ENCODE measurements around the gene MRPL33.
A peak's percentile ranks its signal among the peaks of the same experiment; 100 is the strongest.

Gene MRPL33

DNA sequence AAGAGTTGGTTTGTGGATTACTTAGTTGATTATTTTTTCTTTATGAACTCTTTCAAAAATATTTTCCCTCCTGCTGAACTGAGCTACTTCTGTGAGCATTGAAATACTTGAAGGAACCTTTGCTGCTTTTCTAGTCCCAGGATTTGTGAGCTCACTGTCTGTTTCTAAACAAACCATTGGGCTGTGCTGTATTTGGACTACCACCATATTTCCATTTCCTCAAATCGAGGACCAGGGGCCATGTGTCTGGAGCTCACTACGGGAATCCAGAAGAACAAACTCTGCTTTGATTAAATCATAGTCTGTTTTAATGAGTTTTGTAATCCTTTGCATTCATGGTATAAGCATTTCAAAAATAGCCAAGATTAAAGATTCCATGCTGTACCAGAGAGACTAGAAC, 1.3 kb downstream of the MRPL33 start:
- peaks cover 32% of the 10 kb centered on the region for H3K4me1 ChIP-seq
- H3K9ac ChIP-seq, result no peak overlapping the region
- peaks cover 14% of the 10 kb centered on the region; the same call in 1 of the 2 replicates for H4K20me1 ChIP-seq
- TF ChIP-seq Cebpa-rat (IDR thresholded peaks at IDR 0.05), result no peak
- peak overlapping the region; percentile 80 for H3K4me2 ChIP-seq
- H3K4me3 ChIP-seq, result peak overlapping the region; percentile 78
- H3K36me3 ChIP-seq, result peaks cover 32% of the 10 kb centered on the region
- no peak overlapping the region for H3K27ac ChIP-seq
- H3K27me3 ChIP-seq, result no peaks in the 10 kb centered on the region
- no peaks in the 10 kb centered on the region for H3K9me3 ChIP-seq

DNA sequence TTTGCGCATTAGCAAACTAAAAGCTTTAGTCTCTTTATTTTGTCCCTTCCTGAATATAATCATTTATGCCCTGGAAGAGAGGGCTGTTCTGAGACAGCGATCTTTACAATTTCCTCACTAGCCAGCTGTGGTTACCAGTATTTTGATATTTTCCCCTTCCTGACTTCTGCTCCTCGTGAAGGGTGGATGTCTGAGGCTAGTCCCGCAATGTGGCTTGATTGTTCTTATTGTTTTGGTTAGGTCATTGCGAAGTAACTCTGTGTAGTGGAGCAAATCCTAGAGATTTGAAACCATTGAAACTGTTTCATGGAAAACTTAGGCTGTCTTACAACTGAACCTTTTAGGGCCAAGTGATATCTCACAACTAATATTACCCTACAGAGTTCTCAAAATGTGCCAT, 2.4 kb downstream of the MRPL33 start:
- no peak overlapping the region for H3K4me3 ChIP-seq
- no peak overlapping the region for H3K27ac ChIP-seq
- H3K9ac ChIP-seq, result no peak overlapping the region; the same call in 1 of the 2 replicates
- TF ChIP-seq Cebpa-rat (IDR thresholded peaks at IDR 0.05), result no peak
- peaks cover 39% of the 10 kb centered on the region for H3K36me3 ChIP-seq
- H3K4me1 ChIP-seq, result peaks cover 32% of the 10 kb centered on the region
- peaks cover 23% of the 10 kb centered on the region; the same call in 1 of the 2 replicates for H4K20me1 ChIP-seq
- H3K27me3 ChIP-seq, result no peaks in the 10 kb centered on the region
- no peaks in the 10 kb centered on the region for H3K9me3 ChIP-seq
- H3K4me2 ChIP-seq, result peak overlapping the region; percentile 80

DNA sequence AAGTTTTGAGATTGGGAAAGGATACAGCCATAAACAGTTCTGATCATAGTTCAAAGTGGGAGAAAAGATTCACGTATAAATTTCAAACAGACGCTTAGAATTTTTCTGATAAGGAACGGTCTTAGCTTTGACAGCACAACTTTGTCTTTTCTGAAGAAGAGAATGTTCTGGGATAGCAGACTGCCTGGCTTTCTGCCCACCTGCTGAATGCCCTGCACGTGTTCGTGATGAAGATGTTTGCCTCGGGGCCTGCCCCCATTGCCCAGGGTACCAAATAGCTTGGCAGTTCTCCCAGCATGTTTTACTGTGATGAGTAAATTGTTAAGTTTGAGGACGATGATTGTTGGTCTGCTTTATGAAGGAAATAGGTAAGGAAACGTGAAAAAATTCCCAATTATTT, 4.6 kb downstream of the MRPL33 start:
- peaks cover 29% of the 10 kb centered on the region for H3K4me1 ChIP-seq
- H3K36me3 ChIP-seq, result peaks cover 54% of the 10 kb centered on the region
- no peak overlapping the region for H3K4me3 ChIP-seq
- H3K9ac ChIP-seq, result no peak overlapping the region
- H3K27me3 ChIP-seq, result no peaks in the 10 kb centered on the region
- TF ChIP-seq Cebpa-rat (IDR thresholded peaks at IDR 0.05), result no peak
- no peak overlapping the region for H3K27ac ChIP-seq
- no peak overlapping the region for H3K4me2 ChIP-seq
- no peaks in the 10 kb centered on the region for H3K9me3 ChIP-seq
- peaks cover 31% of the 10 kb centered on the region; the same call in 1 of the 2 replicates for H4K20me1 ChIP-seq

DNA sequence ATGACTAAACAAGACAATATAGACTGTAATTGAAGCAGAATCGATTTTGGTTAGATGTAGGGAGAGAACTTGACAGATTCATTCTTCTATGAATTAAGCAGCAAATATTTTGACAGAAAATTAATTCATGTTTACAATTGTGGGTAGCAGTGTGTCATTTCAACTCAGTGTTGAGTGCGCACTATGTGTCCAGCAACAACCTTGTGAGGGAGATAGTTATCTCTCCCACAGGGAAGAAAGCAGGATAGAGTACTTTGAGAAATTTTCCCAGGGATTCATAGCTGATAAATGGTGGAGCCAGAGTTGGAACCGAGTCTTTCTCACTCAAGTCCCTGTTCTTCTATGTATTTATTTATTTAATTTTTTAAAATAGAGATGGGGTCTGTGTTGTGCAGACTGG, 5.2 kb downstream of the MRPL33 start:
- Histone ChIP-seq H3K9ac (no peak overlapping the region), H4K20me1 (peaks cover 31% of the 10 kb centered on the region; the same call in 1 of the 2 replicates), H3K4me1 (peaks cover 27% of the 10 kb centered on the region), H3K4me2 (no peak overlapping the region), H3K27me3 (no peaks in the 10 kb centered on the region), H3K9me3 (no peaks in the 10 kb centered on the region), H3K36me3 (peaks cover 54% of the 10 kb centered on the region), H3K27ac (no peak overlapping the region), H3K4me3 (no peak overlapping the region)
- no peak for TF ChIP-seq Cebpa-rat (IDR thresholded peaks at IDR 0.05)

DNA sequence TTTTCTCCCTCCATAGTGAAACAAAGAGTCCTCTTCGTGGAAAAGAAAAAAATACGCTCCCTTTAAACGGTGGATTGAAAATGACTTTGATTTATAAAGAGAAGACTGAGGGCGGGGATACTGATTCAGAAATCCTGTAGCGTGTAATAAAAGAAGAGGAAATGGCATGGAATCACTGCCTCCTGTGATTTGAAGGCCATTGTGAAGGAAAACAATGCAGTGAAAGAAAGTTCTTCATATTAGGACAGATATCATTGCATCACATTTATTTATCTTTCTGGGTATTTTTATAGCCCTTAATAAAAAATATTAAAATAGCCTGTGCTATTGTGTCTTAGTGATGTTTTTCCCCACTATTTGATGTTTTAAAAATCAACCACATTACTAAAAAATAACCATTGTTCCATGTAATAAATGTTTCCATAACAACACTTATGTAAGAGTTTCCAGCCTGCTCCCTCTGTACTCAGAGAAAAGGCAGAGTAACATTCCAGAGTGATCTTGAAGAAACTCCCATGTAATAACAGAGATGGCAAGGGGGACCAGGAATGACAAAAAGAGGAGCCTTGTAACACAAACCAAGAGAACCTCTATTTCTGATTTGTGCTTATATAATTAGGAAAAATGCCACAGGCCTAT, 8.0 kb downstream of the MRPL33 start:
- H3K4me1 ChIP-seq, result peaks cover 2% of the 10 kb centered on the region; the same call in 1 of the 2 replicates
- peaks cover 57% of the 10 kb centered on the region for H3K36me3 ChIP-seq
- H3K27ac ChIP-seq, result no peak overlapping the region
- H3K4me3 ChIP-seq, result no peak overlapping the region
- H4K20me1 ChIP-seq, result peaks cover 31% of the 10 kb centered on the region; the same call in 1 of the 2 replicates
- H3K9ac ChIP-seq, result no peak overlapping the region
- H3K27me3 ChIP-seq, result no peaks in the 10 kb centered on the region
- TF ChIP-seq Cebpa-rat (IDR thresholded peaks at IDR 0.05), result no peak
- H3K9me3 ChIP-seq, result no peaks in the 10 kb centered on the region
- H3K4me2 ChIP-seq, result no peak overlapping the region

DNA sequence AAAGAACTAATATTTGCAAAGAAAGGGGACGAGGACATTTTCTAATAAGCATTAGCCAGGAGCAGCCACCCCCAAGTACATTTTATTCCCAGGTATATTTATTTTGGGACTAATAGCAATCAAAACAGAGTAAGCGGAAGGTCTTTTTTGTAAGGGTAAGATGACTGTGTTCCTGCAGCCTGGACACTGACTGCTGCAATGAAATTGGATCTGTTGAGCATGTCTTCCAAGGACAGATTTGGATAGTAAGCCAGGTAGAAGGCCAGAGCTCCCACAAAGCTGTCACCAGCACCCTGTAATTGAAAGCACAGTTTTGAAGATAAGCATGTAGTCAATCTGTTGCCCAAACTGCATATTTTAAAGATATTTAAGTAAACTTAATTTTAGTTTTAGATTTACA, 10.0 kb downstream of the MRPL33 start:
- Histone ChIP-seq H3K27me3 (no peaks in the 10 kb centered on the region), H3K4me1 (no peaks in the 10 kb centered on the region), H3K27ac (no peak overlapping the region), H4K20me1 (peaks cover 27% of the 10 kb centered on the region; the same call in 1 of the 2 replicates), H3K9ac (no peak overlapping the region), H3K36me3 (peaks cover 38% of the 10 kb centered on the region), H3K4me2 (no peak overlapping the region), H3K4me3 (no peak overlapping the region), H3K9me3 (no peaks in the 10 kb centered on the region)
- TF ChIP-seq Cebpa-rat (IDR thresholded peaks at IDR 0.05), result no peak

DNA sequence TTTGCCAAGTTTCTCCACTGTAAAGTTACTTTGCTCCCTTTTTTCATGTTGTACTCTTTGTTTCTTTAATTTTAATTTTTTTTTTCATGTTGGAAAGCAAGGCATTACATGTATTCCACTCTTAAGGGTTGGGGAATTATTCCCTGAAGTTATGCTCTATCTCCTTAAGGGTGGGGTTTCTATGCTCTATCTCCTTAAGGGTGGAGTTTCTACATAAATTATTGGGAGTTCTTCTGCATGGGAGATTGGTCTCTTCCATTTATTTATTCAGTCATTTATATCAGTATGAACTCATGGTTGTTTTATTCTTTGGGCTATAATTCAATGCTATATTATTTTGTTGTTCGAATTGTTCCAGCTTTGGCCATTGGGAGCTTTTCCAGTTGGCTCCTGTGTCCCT, 11.2 kb downstream of the MRPL33 start:
- H3K36me3 ChIP-seq, result peaks cover 28% of the 10 kb centered on the region

DNA sequence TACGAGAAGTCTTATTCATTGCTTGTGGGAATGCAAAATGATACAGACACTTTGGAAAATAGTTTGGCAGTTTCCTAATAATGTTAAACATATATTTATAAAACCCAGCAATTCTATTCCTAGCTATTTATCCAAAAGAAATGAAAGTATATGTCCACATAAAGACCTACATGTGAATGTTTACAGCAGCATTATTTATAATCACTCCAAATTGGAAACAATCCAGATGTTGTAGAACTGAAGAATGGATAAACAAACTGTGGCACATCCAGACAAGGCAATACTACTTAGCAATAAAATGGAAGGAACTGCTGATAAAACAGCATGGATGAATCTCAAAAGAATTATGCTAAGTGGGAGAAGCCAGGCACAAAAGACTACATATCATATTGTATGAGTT, 19.3 kb downstream of the MRPL33 start:
- Histone ChIP-seq H3K27ac (no peak overlapping the region), H3K4me3 (no peak overlapping the region), H3K4me2 (no peak overlapping the region), H4K20me1 (no peaks in the 10 kb centered on the region), H3K9ac (no peak overlapping the region), H3K4me1 (no peaks in the 10 kb centered on the region), H3K27me3 (no peaks in the 10 kb centered on the region), H3K9me3 (no peaks in the 10 kb centered on the region), H3K36me3 (no peaks in the 10 kb centered on the region)
- TF ChIP-seq Cebpa-rat (IDR thresholded peaks at IDR 0.05), result no peak

More for the DNA sequence above, 11.2 kb downstream of the MRPL33 start:
- no peaks in the 10 kb centered on the region for H3K9me3 ChIP-seq
- TF ChIP-seq Cebpa-rat (IDR thresholded peaks at IDR 0.05), result no peak
- H3K27ac ChIP-seq, result no peak overlapping the region
- peaks cover 18% of the 10 kb centered on the region; the same call in 1 of the 2 replicates for H4K20me1 ChIP-seq
- H3K9ac ChIP-seq, result no peak overlapping the region
- no peak overlapping the region for H3K4me2 ChIP-seq
- no peaks in the 10 kb centered on the region for H3K4me1 ChIP-seq
- H3K4me3 ChIP-seq, result no peak overlapping the region
- H3K27me3 ChIP-seq, result no peaks in the 10 kb centered on the region

DNA sequence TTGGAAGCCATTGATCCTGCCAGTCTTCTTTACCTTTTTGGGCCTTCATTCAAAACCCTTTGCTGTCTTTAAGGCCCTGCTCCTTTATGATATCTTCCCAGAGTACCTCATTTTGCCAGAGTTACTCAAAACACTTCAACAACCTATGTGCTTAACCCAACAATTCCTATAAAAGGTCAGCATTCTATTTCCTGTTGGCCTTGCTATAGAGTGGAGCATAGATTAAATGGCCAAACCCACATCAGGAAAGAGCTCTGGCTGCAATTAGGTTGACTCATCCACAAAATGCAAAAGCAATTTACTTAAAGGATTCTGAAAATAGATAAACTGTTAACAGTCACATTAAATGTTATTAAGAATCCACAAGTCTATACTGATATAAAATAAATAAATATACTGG, 21.2 kb downstream of the MRPL33 start:
- Histone ChIP-seq H3K9ac (no peak overlapping the region), H3K4me1 (no peaks in the 10 kb centered on the region), H3K36me3 (no peaks in the 10 kb centered on the region), H4K20me1 (no peaks in the 10 kb centered on the region), H3K4me2 (no peak overlapping the region), H3K27ac (no peak overlapping the region), H3K9me3 (no peaks in the 10 kb centered on the region), H3K27me3 (no peaks in the 10 kb centered on the region), H3K4me3 (no peak overlapping the region)
- no peak for TF ChIP-seq Cebpa-rat (IDR thresholded peaks at IDR 0.05)

DNA sequence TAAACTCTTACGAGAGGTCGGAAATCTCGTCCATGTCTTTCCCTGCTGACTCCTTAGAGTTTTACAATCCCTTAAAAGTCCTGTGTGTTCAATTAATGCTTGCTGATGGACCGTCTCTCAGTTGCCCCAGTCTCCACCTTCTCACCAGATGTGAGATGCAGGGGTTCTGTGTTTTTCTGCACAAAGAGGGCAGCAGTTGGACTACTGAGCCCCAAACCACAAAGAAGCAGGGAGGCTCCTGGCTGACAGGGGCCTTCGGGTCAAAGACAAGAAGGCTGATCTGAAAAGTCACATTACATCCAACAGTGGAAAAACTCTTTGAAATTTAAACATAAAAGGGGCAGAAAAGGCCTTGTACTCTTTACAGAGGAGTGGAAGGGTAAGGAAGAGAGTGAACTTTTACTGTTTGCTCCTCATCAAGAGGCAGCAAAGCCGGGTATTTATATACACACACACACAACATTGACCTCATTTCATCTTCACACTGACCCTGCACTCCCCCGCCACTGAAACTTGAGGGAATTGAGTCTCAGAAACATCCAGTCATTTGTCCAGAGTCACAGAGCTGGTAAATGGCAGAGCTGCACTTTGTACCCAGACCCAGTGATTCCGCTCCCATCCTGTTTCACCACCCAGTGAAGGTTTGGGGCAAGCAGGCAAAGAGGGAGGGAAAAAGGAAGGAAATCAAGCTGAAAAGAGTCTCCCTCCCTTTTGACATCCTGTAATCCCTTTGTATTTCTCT, 23.7 kb downstream of the MRPL33 start:
- no peak for TF ChIP-seq Cebpa-rat (IDR thresholded peaks at IDR 0.05)
- H3K4me1 ChIP-seq, result no peaks in the 10 kb centered on the region
- no peaks in the 10 kb centered on the region for H3K9me3 ChIP-seq
- no peaks in the 10 kb centered on the region for H3K36me3 ChIP-seq
- H3K27ac ChIP-seq, result no peak overlapping the region
- H3K4me2 ChIP-seq, result no peak overlapping the region
- H3K4me3 ChIP-seq, result no peak overlapping the region
- H3K9ac ChIP-seq, result no peak overlapping the region
- no peaks in the 10 kb centered on the region for H3K27me3 ChIP-seq
- no peaks in the 10 kb centered on the region for H4K20me1 ChIP-seq

All from BLaER1 (cell line).